HepG2 (cell line): ENCODE measurements around the gene NME4. TPM values are rescaled to one million over a fixed set of nuclear protein-coding genes. Genes with fewer than 3 reads are reported as not detected.
A peak's percentile ranks its signal among the peaks of the same experiment; 100 is the strongest.

Experiments
- AGO2 ChIP-seq: fragments of 200-400 bp; formaldehyde crosslinking; optimal IDR thresholded peaks from 2 replicates; pipeline ENCODE3; 2017; ENCODE audit warnings: mild to moderate bottlenecking, low read depth, low read length, moderate library complexity
- HIVEP1 ChIP-seq: sonication (generic); formaldehyde crosslinking; IDR thresholded peaks from 2 replicates; pipeline ENCODE4 v1.4.0; 2020; ENCODE audit warnings: mild to moderate bottlenecking, missing genetic modification reagents
- KLF6 ChIP-seq: IDR thresholded peaks from 2 replicates; pipeline ENCODE4 v1.8.0; 2016; ENCODE audit warnings: missing biosample characterization, missing genetic modification reagents
- MEF2D ChIP-seq: sonication (generic); formaldehyde crosslinking; IDR thresholded peaks from 2 replicates; pipeline ENCODE4 v1.5.1; 2020; ENCODE audit warnings: mild to moderate bottlenecking, missing genetic modification reagents
- MIXL1 ChIP-seq: IDR thresholded peaks from 2 replicates; pipeline ENCODE4 v1.6.1; 2016
- POLR2G ChIP-seq: fragments of 200-400 bp; formaldehyde crosslinking; IDR thresholded peaks from 2 replicates; pipeline ENCODE4 v1.6.1; 2018; ENCODE audit warnings: mild to moderate bottlenecking, low read depth, low read length, moderate library complexity
- SMAD3 ChIP-seq: sonication (generic); formaldehyde crosslinking; IDR thresholded peaks from 2 replicates; pipeline ENCODE4 v1.4.0; 2020; ENCODE audit warnings: missing genetic modification reagents
- SP1 ChIP-seq, 2 experiments: fragments of 450-650 bp in 1 of 2; sonication (generic) in 1 of 2; formaldehyde crosslinking in 1 of 2; IDR thresholded peaks; 2 replicates each; pipeline versions ENCODE4 v1.4.0 to v1.6.1; 2016 to 2020; ENCODE audit warnings: missing genetic modification reagents in 1 of 2
- SP5 ChIP-seq: IDR thresholded peaks from 2 replicates; pipeline ENCODE4 v1.6.1; 2016; ENCODE audit warnings: low read depth, borderline replicate concordance
- SPEN ChIP-seq: sonication (generic); formaldehyde crosslinking; IDR thresholded peaks from 2 replicates; pipeline ENCODE4 v1.5.1; 2020; ENCODE audit warnings: low read depth, mild to moderate bottlenecking, missing genetic modification reagents
- SRY ChIP-seq: sonication (generic); formaldehyde crosslinking; IDR thresholded peaks from 2 replicates; pipeline ENCODE4 v1.8.0; 2022; ENCODE audit warnings: mild to moderate bottlenecking, missing genetic modification reagents
- XRCC5 ChIP-seq: fragments of 200-400 bp; formaldehyde crosslinking; optimal IDR thresholded peaks from 2 replicates; pipeline ENCODE3; 2017; ENCODE audit warnings: mild to moderate bottlenecking, low read length
- YEATS2 ChIP-seq: sonication (generic); formaldehyde crosslinking; IDR thresholded peaks from 2 replicates; pipeline ENCODE4 v1.4.0; 2020; ENCODE audit warnings: missing genetic modification reagents, borderline replicate concordance
- ZC3H4 ChIP-seq: sonication (generic); formaldehyde crosslinking; IDR thresholded peaks from 2 replicates; pipeline ENCODE4 v1.4.0; 2020; ENCODE audit warnings: missing genetic modification reagents, borderline replicate concordance
- ZNF205 ChIP-seq: IDR thresholded peaks from 2 replicates; pipeline ENCODE4 v1.6.1; 2018; ENCODE audit warnings: missing biosample characterization, missing genetic modification reagents
- ZNF292 ChIP-seq: sonication (generic); formaldehyde crosslinking; IDR thresholded peaks from 2 replicates; pipeline ENCODE4 v1.8.1; 2022; ENCODE audit warnings: mild to moderate bottlenecking, low read depth, missing genetic modification reagents, borderline replicate concordance
- ZNF441 ChIP-seq: sonication (generic); formaldehyde crosslinking; IDR thresholded peaks from 2 replicates; pipeline ENCODE4 v1.7.0; 2021; ENCODE audit warnings: missing genetic modification reagents, borderline replicate concordance
- ZNF598 ChIP-seq: sonication (generic); formaldehyde crosslinking; IDR thresholded peaks from 2 replicates; pipeline ENCODE4 v1.5.1; 2020; ENCODE audit warnings: mild to moderate bottlenecking, missing genetic modification reagents, borderline replicate concordance
- ZNF607 ChIP-seq: sonication (generic); formaldehyde crosslinking; IDR thresholded peaks from 2 replicates; pipeline ENCODE4 v1.5.1; 2020; ENCODE audit warnings: missing genetic modification reagents, mild to moderate bottlenecking, borderline replicate concordance
- ZNF629 ChIP-seq: sonication (generic); formaldehyde crosslinking; conservative IDR thresholded peaks from 2 replicates; pipeline ENCODE4 v1.5.0; 2020; ENCODE audit warnings: missing genetic modification reagents
- ZNF672 ChIP-seq: sonication (generic); formaldehyde crosslinking; IDR thresholded peaks from 2 replicates; pipeline ENCODE4 v1.8.1; 2022; ENCODE audit warnings: missing genetic modification reagents
- ZNF891 ChIP-seq: sonication (generic); formaldehyde crosslinking; IDR thresholded peaks from 2 replicates; pipeline ENCODE4 v1.5.0; 2020; ENCODE audit warnings: mild to moderate bottlenecking, missing genetic modification reagents
- polyA plus RNA-seq, 8 experiments: library from polyadenylated mRNA; depleted of rRNA in 3 of 8; stranded (reverse) in 7 of 8; unstranded in 1 of 8; fragments of >200 nt; fragmentation: Illumina TruSeq in 4 of 8; extraction: Trizol in 4 of 8; gene quantifications; 2 replicates each; pipeline versions ENCODE4 v1.2.1 to v1.2.3, GENCODE V29; 2011 to 2016; ENCODE audit warnings: low read depth in 4 of 8, missing spikeins in 1 of 8, mixed read lengths in 1 of 8; ENCODE audit not compliant: insufficient read depth in 1 of 8
- total RNA-seq, 5 experiments: library from RNA; depleted of rRNA; stranded (reverse); fragments of >200 nt; fragmentation: Illumina TruSeq; extraction: Trizol; gene quantifications; 2 replicates each; pipeline ENCODE4 v1.2.3, GENCODE V29; 2016; ENCODE audit warnings: low read depth in 1 of 5
- TF ChIP-seq, protein P1 (sequence below), 2 experiments: sonication (generic) in 1 of 2; formaldehyde crosslinking in 1 of 2; IDR thresholded peaks; 2 replicates each; pipeline versions ENCODE4 v1.6.1 to v1.9.0; 2014 to 2022; ENCODE audit warnings: antibody characterized with exemption in 1 of 2, borderline replicate concordance in 1 of 2, inconsistent platforms in 1 of 2, low read depth in 1 of 2, missing genetic modification reagents in 1 of 2
- TF ChIP-seq, protein P2 (sequence below): sonication (generic); formaldehyde crosslinking; IDR thresholded peaks from 2 replicates; pipeline ENCODE4 v1.4.0; 2020; ENCODE audit warnings: mild to moderate bottlenecking, missing genetic modification reagents

NME4 gene
- total and polyA plus RNA-seq, 2 of the 13 experiments (the other 11 are each of a cell fraction or from before 2014, with no cell fraction given), result 121 to 263 TPM

DNA sequence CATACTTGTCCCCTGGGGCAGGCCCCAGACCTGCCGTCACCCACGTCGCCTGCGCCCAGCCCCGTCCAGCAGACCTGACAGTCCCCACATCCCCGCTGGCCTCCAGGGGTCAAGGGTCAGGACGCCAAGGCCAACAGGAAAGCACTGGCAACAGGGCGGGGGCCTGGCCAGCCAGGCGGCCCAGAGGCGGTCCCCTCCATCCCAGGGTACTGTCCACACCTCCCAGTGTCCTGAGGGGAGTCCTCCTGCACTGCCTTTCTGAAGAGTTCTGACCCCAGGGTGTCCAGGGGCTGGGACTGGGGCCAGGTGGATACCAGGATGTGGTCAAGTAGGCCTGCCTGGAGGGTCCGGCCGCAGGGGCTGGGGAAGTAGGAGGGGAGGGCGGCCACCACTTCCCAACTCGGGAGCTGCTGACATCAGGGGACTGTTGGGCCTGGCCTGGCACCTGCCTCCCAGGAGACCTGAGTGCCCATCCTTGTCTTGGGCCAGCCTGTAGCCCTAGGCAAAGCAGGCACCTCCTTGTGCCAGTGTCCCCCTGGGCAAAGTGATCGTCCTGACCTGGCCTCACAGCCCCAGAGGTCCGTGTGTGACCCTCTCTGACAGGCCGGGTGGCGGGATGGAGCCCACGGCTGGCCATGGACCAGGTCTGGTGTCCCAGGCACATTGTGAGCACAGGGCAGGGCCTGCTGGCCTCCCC, 37.8 kb upstream of the NME4 start (continued):
- TF ChIP-seq, protein P1, sequence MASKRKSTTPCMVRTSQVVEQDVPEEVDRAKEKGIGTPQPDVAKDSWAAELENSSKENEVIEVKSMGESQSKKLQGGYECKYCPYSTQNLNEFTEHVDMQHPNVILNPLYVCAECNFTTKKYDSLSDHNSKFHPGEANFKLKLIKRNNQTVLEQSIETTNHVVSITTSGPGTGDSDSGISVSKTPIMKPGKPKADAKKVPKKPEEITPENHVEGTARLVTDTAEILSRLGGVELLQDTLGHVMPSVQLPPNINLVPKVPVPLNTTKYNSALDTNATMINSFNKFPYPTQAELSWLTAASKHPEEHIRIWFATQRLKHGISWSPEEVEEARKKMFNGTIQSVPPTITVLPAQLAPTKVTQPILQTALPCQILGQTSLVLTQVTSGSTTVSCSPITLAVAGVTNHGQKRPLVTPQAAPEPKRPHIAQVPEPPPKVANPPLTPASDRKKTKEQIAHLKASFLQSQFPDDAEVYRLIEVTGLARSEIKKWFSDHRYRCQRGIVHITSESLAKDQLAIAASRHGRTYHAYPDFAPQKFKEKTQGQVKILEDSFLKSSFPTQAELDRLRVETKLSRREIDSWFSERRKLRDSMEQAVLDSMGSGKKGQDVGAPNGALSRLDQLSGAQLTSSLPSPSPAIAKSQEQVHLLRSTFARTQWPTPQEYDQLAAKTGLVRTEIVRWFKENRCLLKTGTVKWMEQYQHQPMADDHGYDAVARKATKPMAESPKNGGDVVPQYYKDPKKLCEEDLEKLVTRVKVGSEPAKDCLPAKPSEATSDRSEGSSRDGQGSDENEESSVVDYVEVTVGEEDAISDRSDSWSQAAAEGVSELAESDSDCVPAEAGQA (IDR thresholded peaks at IDR 0.05; ENCODE audit: low read depth), result peak; percentile 68; the same call in 1 of the 2 replicates
- TF ChIP-seq, protein P1 (CRISPR knock-in tag; IDR thresholded peaks at IDR 0.05; ENCODE audit: borderline replicate concordance), result no peak
- TF ChIP-seq YEATS2 (CRISPR knock-in tag), result peak; percentile 16; the same call in 1 of the 2 replicates
- peak; percentile 94 for TF ChIP-seq ZNF598 (CRISPR knock-in tag)
- TF ChIP-seq ZNF441 (CRISPR knock-in tag), result 0 out of 2 replicates have a peak, but pooled peaks have one; percentile 55
- TF ChIP-seq AGO2, result peak; percentile 23
- peak; percentile 55; the same call in 1 of the 2 replicates for TF ChIP-seq SRY
- peak; percentile 49; the same call in 1 of the 2 replicates for TF ChIP-seq ZNF891 (CRISPR knock-in tag)
- TF ChIP-seq ZC3H4 (CRISPR knock-in tag), result no peak
- peak; percentile 36; the same call in 1 of the 2 replicates for TF ChIP-seq KLF6 (CRISPR knock-in tag)
- peak; percentile 89 for TF ChIP-seq ZNF607 (CRISPR knock-in tag)
- peak; percentile 82 for TF ChIP-seq SP5
- TF ChIP-seq MEF2D (CRISPR knock-in tag), result peak; percentile 53; the same call in 1 of the 2 replicates
- TF ChIP-seq POLR2G, result peak; percentile 47; the same call in 1 of the 2 replicates
- TF ChIP-seq ZNF292 (CRISPR knock-in tag), result peak; percentile 31; the same call in 1 of the 2 replicates
- TF ChIP-seq XRCC5, result peak; percentile 11
- TF ChIP-seq SPEN (CRISPR knock-in tag), result peak; percentile 66
- TF ChIP-seq ZNF205, result peak; percentile 46; the same call in 1 of the 2 replicates
- TF ChIP-seq ZNF629, result 0 out of 2 replicates have a peak, but pooled peaks have one; percentile 18
- peak; percentile 55 for TF ChIP-seq HIVEP1 (CRISPR knock-in tag)
- TF ChIP-seq, protein P2, sequence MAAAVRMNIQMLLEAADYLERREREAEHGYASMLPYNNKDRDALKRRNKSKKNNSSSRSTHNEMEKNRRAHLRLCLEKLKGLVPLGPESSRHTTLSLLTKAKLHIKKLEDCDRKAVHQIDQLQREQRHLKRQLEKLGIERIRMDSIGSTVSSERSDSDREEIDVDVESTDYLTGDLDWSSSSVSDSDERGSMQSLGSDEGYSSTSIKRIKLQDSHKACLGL (CRISPR knock-in tag), result 0 out of 2 replicates have a peak, but pooled peaks have one; percentile 17
- TF ChIP-seq SP1 (IDR thresholded peaks at IDR 0.05), result no peak
- TF ChIP-seq SP1 (CRISPR knock-in tag; IDR thresholded peaks at IDR 0.05), result peak; percentile 43; the same call in 1 of the 2 replicates
- no peak for TF ChIP-seq ZNF672 (CRISPR knock-in tag)
- peak; percentile 31; the same call in 1 of the 2 replicates for TF ChIP-seq SMAD3 (CRISPR knock-in tag)
- TF ChIP-seq MIXL1 (CRISPR knock-in tag), result 0 out of 2 replicates have a peak, but pooled peaks have one; percentile 71
